Vagina (tissue), 2 donors: ENCODE results near the gene BDH1.
A peak's percentile ranks its signal among the peaks of the same experiment; 100 is the strongest.

Source experiments
- CTCF ChIP-seq, 3 experiments: fragments of 450-650 bp in 2 of 3; fragments of 200-600 bp in 1 of 3; sonication (generic) in 1 of 3; IDR thresholded peaks; one replicate each; pipeline ENCODE4 v1.5.1; 2017 to 2019; ENCODE audit warnings: antibody characterized with exemption in 3 of 3, mild to moderate bottlenecking in 2 of 3, moderate library complexity in 2 of 3
- POLR2A ChIP-seq, 2 donors: fragments of 450-650 bp; IDR thresholded peaks; one replicate each; pipeline ENCODE4 v1.6.1; 2017; ENCODE audit warnings: antibody characterized with exemption in 2 of 2, mild to moderate bottlenecking in 2 of 2, moderate library complexity in 2 of 2
- POLR2AphosphoS5 ChIP-seq, 2 donors: sonication (generic); formaldehyde crosslinking; IDR thresholded peaks; one replicate each; pipeline ENCODE4 v1.9.0; 2017; ENCODE audit warnings: antibody characterized with exemption in 2 of 2, mild to moderate bottlenecking in 2 of 2, low read depth in 1 of 2; ENCODE audit not compliant: insufficient read depth in 1 of 2

GRCh38 chr3:197494366-197495058 lies 61.3 kb downstream of the BDH1 start:
- TF ChIP-seq CTCF (IDR thresholded peaks at IDR 0.05) (no peak), POLR2AphosphoS5 (IDR thresholded peaks at IDR 0.05; ENCODE audit: insufficient read depth in 1 of 2, low read depth in 1 of 2) (peak in 1 of 2 donors; percentile 62), POLR2A (IDR thresholded peaks at IDR 0.05) (no peak)
